HFFc6 (cell line): ENCODE measurements around the gene PSMD13. TPM values are rescaled to one million over a fixed set of nuclear protein-coding genes. Genes with fewer than 3 reads are reported as not detected.

Experiments used
- DNase-seq: peaks from one replicate; pipeline ENCODE4 v3.0.0-alpha.2; 2018
- H3K27ac Mint-ChIP-seq: 2 replicates; pipeline ENCODE4 v1.8.0; 2020; ENCODE audit warnings: mild to moderate bottlenecking, mixed read lengths
- H3K27me3 Mint-ChIP-seq: 2 replicates; pipeline ENCODE4 v1.8.0; 2021; ENCODE audit warnings: mild to moderate bottlenecking, moderate library complexity, mixed read lengths; ENCODE audit not compliant: insufficient read depth
- H3K36me3 Mint-ChIP-seq: 2 replicates; pipeline ENCODE4 v1.8.0; 2021; ENCODE audit warnings: low read depth, mixed read lengths
- H3K4me1 Mint-ChIP-seq: 2 replicates; pipeline ENCODE4 v1.8.0; 2020; ENCODE audit warnings: low read depth, mixed read lengths
- H3K4me3 Mint-ChIP-seq: 2 replicates; pipeline ENCODE4 v1.8.0; 2020; ENCODE audit warnings: mild to moderate bottlenecking, moderate library complexity, mixed read lengths
- H3K9me3 Mint-ChIP-seq: 2 replicates; pipeline ENCODE4 v1.8.0; 2020; ENCODE audit warnings: mild to moderate bottlenecking, mixed read lengths
- CTCF ChIP-seq: fragments of 200-600 bp; sonication (generic); IDR thresholded peaks from 2 replicates; pipeline ENCODE4 v1.5.0; 2021; ENCODE audit warnings: antibody characterized with exemption, mild to moderate bottlenecking
- total RNA-seq, 6 experiments: library from RNA; stranded (reverse); fragmentation: NEBNext Ultra II Directional; extraction: Animal tissue kit (Norgen Biotek cat#: 25700); gene quantifications; 2 replicates in 1 of 6; 3 replicates in 5 of 6; pipeline ENCODE4 v1.2.3, GENCODE V29; 2021

PSMD13 gene
- total RNA-seq, 6 experiments from 2014 or later: 167 to 180 (median 172) TPM

- no peak for DNase-seq
- no peak overlapping the region for H3K4me3 Mint-ChIP-seq
Measured at GRCh38 chr11:291281-292210, 54.8 kb downstream of the PSMD13 start.

GRCh38 chr11:292211-293121, 55.7 kb downstream of the PSMD13 start:
- Mint-ChIP-seq H3K9me3 (no peaks in the 10 kb centered on the region), H3K27me3 (no peaks in the 10 kb centered on the region), H3K4me3 (no peak overlapping the region), H3K36me3 (no peaks in the 10 kb centered on the region), H3K4me1 (no peaks in the 10 kb centered on the region), H3K27ac (no peak overlapping the region)
- DNase-seq: no peak
- TF ChIP-seq CTCF: no peak

More at GRCh38 chr11:291281-292210, 54.8 kb downstream of the PSMD13 start:
- peaks cover 3% of the 10 kb centered on the region; the same call in 1 of the 2 replicates for H3K27me3 Mint-ChIP-seq
- H3K36me3 Mint-ChIP-seq: no peaks in the 10 kb centered on the region
- no peak overlapping the region for H3K27ac Mint-ChIP-seq
- H3K9me3 Mint-ChIP-seq: no peaks in the 10 kb centered on the region
- H3K4me1 Mint-ChIP-seq: no peaks in the 10 kb centered on the region
- no peak for TF ChIP-seq CTCF

- Mint-ChIP-seq H3K27me3 (no peaks in the 10 kb centered on the region), H3K4me1 (no peaks in the 10 kb centered on the region), H3K27ac (no peak overlapping the region), H3K4me3 (no peak overlapping the region), H3K9me3 (no peaks in the 10 kb centered on the region), H3K36me3 (no peaks in the 10 kb centered on the region)
- DNase-seq: no peak
- TF ChIP-seq CTCF: no peak
Measured at GRCh38 chr11:293271-293851, 56.6 kb downstream of the PSMD13 start.

GRCh38 chr11:293852-294661, 57.3 kb downstream of the PSMD13 start:
- Mint-ChIP-seq H3K27ac (no peak overlapping the region), H3K27me3 (no peaks in the 10 kb centered on the region), H3K4me3 (no peak overlapping the region), H3K36me3 (no peaks in the 10 kb centered on the region), H3K4me1 (no peaks in the 10 kb centered on the region), H3K9me3 (no peaks in the 10 kb centered on the region)
- TF ChIP-seq CTCF: no peak
- DNase-seq: no peak

- Mint-ChIP-seq H3K9me3 (no peaks in the 10 kb centered on the region), H3K27me3 (no peaks in the 10 kb centered on the region; the same call in 1 of the 2 replicates), H3K4me3 (no peak overlapping the region), H3K4me1 (no peaks in the 10 kb centered on the region), H3K36me3 (no peaks in the 10 kb centered on the region), H3K27ac (no peak overlapping the region)
- no peak for DNase-seq
- no peak for TF ChIP-seq CTCF
Measured at GRCh38 chr11:294780-295179, 58.0 kb downstream of the PSMD13 start.
